H1 (cell line): ENCODE data around the gene PLCL2. TPM values are rescaled to one million over a fixed set of nuclear protein-coding genes. Genes with fewer than 3 reads are reported as not detected.

Experiments
- CTCF ChIA-PET: fragments of 300-600 bp; sonication (Branson Sonifier 250); formaldehyde crosslinking; loops from one replicate; lab custom pipeline; 2021; ENCODE audit not compliant: partially characterized antibody; lab: Charles Lee
- POLR2A ChIA-PET: fragments of 300-600 bp; sonication (Branson Sonifier 250); formaldehyde crosslinking; loops from one replicate; lab custom pipeline; 2021; ENCODE audit warnings: inconsistent platforms; ENCODE audit not compliant: partially characterized antibody; lab: Charles Lee
- DNase-seq, 2 experiments: peaks; one replicate each; pipeline versions ENCODE4 v3.0.0 to v3.0.0-alpha.2; 2010 to 2022; ENCODE audit warnings: low spot score in 2 of 2, low read depth in 1 of 2, mixed read lengths in 1 of 2
- FAIRE-seq: peaks from 2 replicates; lab custom pipeline; 2011; peaks lifted over from hg19 to GRCh38; lab: Jason Lieb, UNC
- H2AFZ ChIP-seq: 2 replicates; pipeline ENCODE4 v1.8.1; 2012; ENCODE audit warnings: low read length, inconsistent platforms
- H2AK5ac ChIP-seq: 2 replicates; pipeline ENCODE4 v1.6.1; 2013; ENCODE audit warnings: low read depth, low read length
- H2BK120ac ChIP-seq: replicated peaks from 2 replicates; pipeline ENCODE3; 2013; ENCODE audit warnings: low read depth, low read length, inconsistent platforms
- H2BK12ac ChIP-seq: 2 replicates; pipeline ENCODE4 v1.6.1; 2013; ENCODE audit warnings: low read depth, low read length
- H2BK15ac ChIP-seq: 2 replicates; pipeline ENCODE4 v1.6.1; 2013; ENCODE audit warnings: low read length
- H2BK20ac ChIP-seq: 2 replicates; pipeline ENCODE4 v1.6.1; 2013; ENCODE audit warnings: low read length
- H2BK5ac ChIP-seq: 2 replicates; pipeline ENCODE4 v1.6.1; 2013; ENCODE audit warnings: low read depth, low read length
- H3K14ac ChIP-seq: 2 replicates; pipeline ENCODE4 v1.6.1; 2013; ENCODE audit warnings: inconsistent platforms; ENCODE audit not compliant: insufficient read length
- H3K18ac ChIP-seq: 2 replicates; pipeline ENCODE4 v1.6.1; 2013; ENCODE audit warnings: low read length; ENCODE audit errors: extremely low read depth
- H3K23ac ChIP-seq: 2 replicates; pipeline ENCODE4 v1.6.1; 2013; ENCODE audit warnings: inconsistent platforms; ENCODE audit not compliant: insufficient read length
- H3K23me2 ChIP-seq: 2 replicates; pipeline ENCODE4 v1.6.1; 2013; ENCODE audit warnings: low read depth, low read length
- H3K27ac ChIP-seq: 2 replicates; pipeline ENCODE4 v1.6.1; 2011; ENCODE audit warnings: low read depth, low read length, inconsistent platforms
- H3K27me3 ChIP-seq, 4 experiments: replicated peaks in 1 of 4; 1 replicate in 1 of 4; 2 replicates in 3 of 4; pipeline versions ENCODE4 v1.6.1 to v1.8.1; 2011 to 2013; ENCODE audit warnings: low read length in 3 of 4, mild to moderate bottlenecking in 3 of 4, inconsistent platforms in 2 of 4, mixed read lengths in 2 of 4, moderate library complexity in 1 of 4; ENCODE audit not compliant: control insufficient read depth in 3 of 4, insufficient read depth in 3 of 4; ENCODE audit errors: extremely low read depth in 1 of 4
- H3K36me3 ChIP-seq, 4 experiments: 2 replicates each; pipeline versions ENCODE4 v1.6.1 to v1.8.1; 2011 to 2013; ENCODE audit warnings: mild to moderate bottlenecking in 4 of 4, low read length in 3 of 4, moderate library complexity in 2 of 4, control low read depth in 1 of 4, inconsistent platforms in 1 of 4; ENCODE audit not compliant: insufficient read depth in 4 of 4, control insufficient read depth in 2 of 4
- H3K4ac ChIP-seq: replicated peaks from 2 replicates; pipeline ENCODE3; 2013; ENCODE audit warnings: low read length, low read depth, mixed read lengths, inconsistent platforms; ENCODE audit not compliant: insufficient read length
- H3K4me1 ChIP-seq, 4 experiments: replicated peaks in 1 of 4; 1 replicate in 1 of 4; 2 replicates in 3 of 4; pipeline versions ENCODE4 v1.6.1 to v1.8.1; 2011 to 2013; ENCODE audit warnings: low read length in 3 of 4, inconsistent platforms in 2 of 4, mixed read lengths in 1 of 4; ENCODE audit not compliant: insufficient read depth in 4 of 4, control insufficient read depth in 3 of 4
- H3K4me2 ChIP-seq, 2 experiments: 2 replicates each; pipeline versions ENCODE4 v1.6.1 to v1.8.1; 2011 to 2013; ENCODE audit warnings: low read depth in 2 of 2, low read length in 2 of 2, control low read depth in 1 of 2, inconsistent platforms in 1 of 2, mild to moderate bottlenecking in 1 of 2; ENCODE audit not compliant: insufficient read depth in 1 of 2
- H3K4me3 ChIP-seq, 4 experiments: fragments of 200-600, 300-600 bp in 1 of 4; sonication (generic), shearing (Covaris generic), sonication (Bioruptor Twin) in 1 of 4; 2 replicates each; pipeline versions ENCODE4 v1.5.1 to v1.8.1; 2011 to 2016; ENCODE audit warnings: low read length in 4 of 4, low read depth in 3 of 4, control low read depth in 2 of 4, inconsistent platforms in 2 of 4, mild to moderate bottlenecking in 2 of 4, mixed read lengths in 1 of 4, moderate library complexity in 1 of 4; ENCODE audit not compliant: insufficient read depth in 2 of 4; ENCODE audit errors: extremely low read depth in 1 of 4
- H3K56ac ChIP-seq: replicated peaks from 2 replicates; pipeline ENCODE3; 2013; ENCODE audit warnings: low read depth, mild to moderate bottlenecking, mixed read lengths, low read length, inconsistent platforms; ENCODE audit not compliant: insufficient read length
- H3K79me1 ChIP-seq: 2 replicates; pipeline ENCODE4 v1.6.1; 2013; ENCODE audit warnings: low read depth, low read length, control low read depth
- H3K79me2 ChIP-seq, 2 experiments: 2 replicates each; pipeline versions ENCODE4 v1.6.1 to v1.8.1; 2012 to 2013; ENCODE audit warnings: low read length in 2 of 2, mild to moderate bottlenecking in 2 of 2, inconsistent platforms in 1 of 2; ENCODE audit not compliant: insufficient read depth in 2 of 2, control insufficient read depth in 1 of 2
- H3K9ac ChIP-seq, 4 experiments: replicated peaks in 1 of 4; 1 replicate in 1 of 4; 2 replicates in 3 of 4; pipeline versions ENCODE4 v1.6.1 to v1.8.1; 2011 to 2013; ENCODE audit warnings: low read depth in 3 of 4, low read length in 3 of 4, control low read depth in 2 of 4, mild to moderate bottlenecking in 2 of 4, moderate library complexity in 2 of 4, inconsistent platforms in 1 of 4; ENCODE audit errors: extremely low read depth in 1 of 4
- H3K9me3 ChIP-seq, 2 experiments: 2 replicates each; pipeline versions ENCODE4 v1.6.1 to v1.8.1; 2012 to 2013; ENCODE audit warnings: mild to moderate bottlenecking in 2 of 2, moderate library complexity in 2 of 2, control low read depth in 1 of 2, inconsistent platforms in 1 of 2, low read depth in 1 of 2, low read length in 1 of 2, mixed read lengths in 1 of 2; ENCODE audit not compliant: insufficient read depth in 2 of 2
- H4K20me1 ChIP-seq, 2 experiments: replicated peaks in 1 of 2; 2 replicates each; pipeline versions ENCODE3 to v1.8.1; 2011 to 2013; ENCODE audit warnings: inconsistent platforms in 2 of 2, low read length in 2 of 2, mild to moderate bottlenecking in 1 of 2; ENCODE audit not compliant: insufficient read depth in 2 of 2, control insufficient read depth in 1 of 2
- H4K5ac ChIP-seq: 2 replicates; pipeline ENCODE4 v1.6.1; 2013; ENCODE audit warnings: low read length, low read depth, mixed read lengths, inconsistent platforms; ENCODE audit not compliant: insufficient read length
- H4K8ac ChIP-seq: 2 replicates; pipeline ENCODE4 v1.8.0; 2013; ENCODE audit warnings: mild to moderate bottlenecking, moderate library complexity, low read length, inconsistent platforms; ENCODE audit not compliant: insufficient read depth; ENCODE audit errors: extremely low read depth
- H4K91ac ChIP-seq: replicated peaks from 2 replicates; pipeline ENCODE3; 2013; ENCODE audit warnings: low read length, mixed read lengths, inconsistent platforms; ENCODE audit not compliant: insufficient read length
- CBX8 ChIP-seq: fragments of 300-800, 300-1000 bp; sonication (generic); IDR thresholded peaks from 2 replicates; pipeline ENCODE4 v1.7.1; 2016; ENCODE audit warnings: low read depth, low read length, borderline replicate concordance
- CHD2 ChIP-seq: IDR thresholded peaks from 2 replicates; pipeline ENCODE4 v1.6.1; 2012; ENCODE audit warnings: low read length, improper control_type of control experiment
- GTF2F1 ChIP-seq: IDR thresholded peaks from 2 replicates; pipeline ENCODE4 v1.6.1; 2012; ENCODE audit warnings: low read depth, low read length, improper control_type of control experiment, borderline replicate concordance
- RAD21 ChIP-seq, 2 experiments: IDR thresholded peaks in 1 of 2; conservative IDR thresholded peaks in 1 of 2; 2 replicates each; pipeline ENCODE4 v1.6.1; 2011; ENCODE audit warnings: low read depth in 2 of 2, low read length in 2 of 2, improper control_type of control experiment in 1 of 2, inconsistent platforms in 1 of 2, mild to moderate bottlenecking in 1 of 2, moderate library complexity in 1 of 2
- RXRA ChIP-seq: IDR thresholded peaks from 2 replicates; pipeline ENCODE4 v1.6.1; 2011; ENCODE audit warnings: low read depth, mild to moderate bottlenecking, low read length, moderate library complexity; ENCODE audit not compliant: insufficient read depth
- SAP30 ChIP-seq: fragments of 300-600 bp; sonication (generic); IDR thresholded peaks from 2 replicates; pipeline ENCODE4 v1.7.1; 2012; ENCODE audit warnings: low read length, moderate library complexity, mild to moderate bottlenecking, inconsistent platforms; ENCODE audit not compliant: insufficient read depth, insufficient replicate concordance
- SP1 ChIP-seq: IDR thresholded peaks from 2 replicates; pipeline ENCODE4 v1.6.1; 2011; ENCODE audit warnings: low read depth, low read length
- TCF12 ChIP-seq: IDR thresholded peaks from 2 replicates; pipeline ENCODE4 v1.6.1; 2011; ENCODE audit warnings: low read depth, mild to moderate bottlenecking, low read length
- YY1 ChIP-seq: IDR thresholded peaks from 2 replicates; pipeline ENCODE4 v1.6.1; 2011; ENCODE audit warnings: low read depth, mild to moderate bottlenecking, low read length
- WGBS, 2 experiments: shearing (Covaris generic) in 1 of 2; methylation state at CpG; one replicate each; pipeline versions ENCODE4 v1.1.6 to v1.1.7; 2013 to 2015; ENCODE audit warnings: low lambda C conversion rate in 2 of 2, mixed read lengths in 2 of 2, inconsistent platforms in 1 of 2, low coverage in 1 of 2, missing lambda C conversion rate in 1 of 2; ENCODE audit not compliant: insufficient replicate concordance in 2 of 2, insufficient coverage in 1 of 2, insufficient read length in 1 of 2; ENCODE audit errors: extremely low coverage in 1 of 2, missing lambda C conversion rate in 1 of 2; 5-methylcytosine and 5-hydroxymethylcytosine counted together
- polyA plus RNA-seq, 7 experiments: library from polyadenylated mRNA; depleted of rRNA in 3 of 7; stranded (reverse) in 5 of 7; unstranded in 2 of 7; fragments of >200 nt in 5 of 7; fragments of 200-250 nt in 2 of 7; gene quantifications; 1 replicate in 5 of 7; 2 replicates in 1 of 7; 4 replicates in 1 of 7; pipeline versions ENCODE4 v1.2.1 to v1.2.3, GENCODE V29; 2011 to 2013; ENCODE audit warnings: missing spikeins in 2 of 7, mixed read lengths in 2 of 7
- total RNA-seq: library from RNA; stranded (reverse); fragmentation: NEBNext Ultra II Directional; extraction: Animal tissue kit (Norgen Biotek cat#: 25700); gene quantifications from 2 replicates; pipeline ENCODE4 v1.2.1, GENCODE V29; 2021
- TF ChIP-seq, protein P1 (sequence below): IDR thresholded peaks from 2 replicates; pipeline ENCODE4 v1.6.1; 2011; ENCODE audit warnings: low read length, improper control_type of control experiment

PLCL2 gene
- total and polyA plus RNA-seq, 2 of the 8 experiments (the other 6 are each of a cell fraction or from before 2014, with no cell fraction given): 3.5 to 6.8 TPM

DNA sequence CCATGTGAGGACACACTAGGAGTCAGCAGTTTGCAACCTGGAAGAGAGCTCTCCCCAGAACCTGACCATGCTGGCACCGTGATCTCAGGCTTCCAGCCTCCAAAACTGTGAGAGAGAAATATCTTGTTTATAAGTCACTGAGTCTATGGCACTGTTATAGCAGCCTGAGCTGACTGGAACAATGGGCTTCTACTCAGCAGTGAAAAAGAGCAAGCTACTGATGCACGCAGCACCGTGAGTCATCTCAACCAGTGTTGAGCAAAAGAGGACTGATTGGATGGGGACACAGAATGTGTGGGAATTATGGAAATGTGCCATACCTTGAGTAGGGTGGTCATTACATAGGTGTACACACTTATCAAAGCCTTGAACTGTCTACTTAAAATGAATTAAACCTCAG, 230.4 kb downstream of the PLCL2 start:
- Histone ChIP-seq H2BK120ac (no peak overlapping the region), H3K4me1 (no peaks in the 10 kb centered on the region), H2BK20ac (no peak overlapping the region), H3K79me2 (no peaks in the 10 kb centered on the region), H4K20me1 (no peaks in the 10 kb centered on the region), H3K56ac (no peak overlapping the region), H3K4me3 (no peak overlapping the region), H2AK5ac (no peak overlapping the region), H3K18ac (no peak overlapping the region), H2BK5ac (no peak overlapping the region), H3K9ac (no peak overlapping the region), H3K27ac (no peak overlapping the region), H3K36me3 (no peaks in the 10 kb centered on the region), H3K23ac (no peak overlapping the region), H3K9me3 (no peaks in the 10 kb centered on the region), H3K23me2 (no peaks in the 10 kb centered on the region), H4K5ac (no peak overlapping the region), H3K4me2 (no peak overlapping the region), H3K27me3 (no peaks in the 10 kb centered on the region), H2BK12ac (no peak overlapping the region), H4K8ac (no peak overlapping the region), H2BK15ac (no peak overlapping the region), H3K4ac (no peak overlapping the region), H4K91ac (no peak overlapping the region), H2AFZ (no peak overlapping the region), H3K14ac (no peak overlapping the region), H3K79me1 (no peaks in the 10 kb centered on the region)
- 92% methylated on average over 3 of the region's 3 CpGs; no CpG with 5 or more reads in 1 of the 2 experiments for WGBS, 2 experiments
- ChIA-PET CTCF (interaction anchor here (0.6 kb wide), 1 partner anchor 23 kb away, joined by 3 read pairs; no protein-coding TSS in a partner anchor), POLR2A (no interaction called here)
- DNase-seq (peak in 1 of 2 experiments; percentile 26), FAIRE-seq (no peak)
- no peak for TF ChIP-seq GTF2F1
- TF ChIP-seq YY1: no peak
- TF ChIP-seq RXRA: no peak
- TF ChIP-seq CBX8: no peak
- no peak for TF ChIP-seq RAD21 (IDR thresholded peaks at IDR 0.05 in 1 of 2, conservative IDR thresholded peaks at IDR 0.05 in 1 of 2; ENCODE audit: low read depth in 2 of 2, low read length in 2 of 2)
- no peak for TF ChIP-seq CHD2
- TF ChIP-seq, protein P1, sequence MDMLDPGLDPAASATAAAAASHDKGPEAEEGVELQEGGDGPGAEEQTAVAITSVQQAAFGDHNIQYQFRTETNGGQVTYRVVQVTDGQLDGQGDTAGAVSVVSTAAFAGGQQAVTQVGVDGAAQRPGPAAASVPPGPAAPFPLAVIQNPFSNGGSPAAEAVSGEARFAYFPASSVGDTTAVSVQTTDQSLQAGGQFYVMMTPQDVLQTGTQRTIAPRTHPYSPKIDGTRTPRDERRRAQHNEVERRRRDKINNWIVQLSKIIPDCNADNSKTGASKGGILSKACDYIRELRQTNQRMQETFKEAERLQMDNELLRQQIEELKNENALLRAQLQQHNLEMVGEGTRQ: no peak
- TF ChIP-seq SAP30: no peak
- no peak for TF ChIP-seq SP1
- no peak for TF ChIP-seq TCF12
